Stimulated activated CD4-positive, alpha-beta T cell treated with anti-CD3 and anti-CD28 coated beads, Interleukin-15, amount 100 ng/mL, for 1 hour (primary cell): ENCODE data around the gene SLC17A4.

ENCODE experiments used
- DNase-seq, 2 donors: peaks; one replicate each; pipeline ENCODE4 v3.0.0-alpha.2; 2020; ENCODE audit warnings: low read depth in 1 of 2, low spot score in 1 of 2

SLC17A4 gene

DNA sequence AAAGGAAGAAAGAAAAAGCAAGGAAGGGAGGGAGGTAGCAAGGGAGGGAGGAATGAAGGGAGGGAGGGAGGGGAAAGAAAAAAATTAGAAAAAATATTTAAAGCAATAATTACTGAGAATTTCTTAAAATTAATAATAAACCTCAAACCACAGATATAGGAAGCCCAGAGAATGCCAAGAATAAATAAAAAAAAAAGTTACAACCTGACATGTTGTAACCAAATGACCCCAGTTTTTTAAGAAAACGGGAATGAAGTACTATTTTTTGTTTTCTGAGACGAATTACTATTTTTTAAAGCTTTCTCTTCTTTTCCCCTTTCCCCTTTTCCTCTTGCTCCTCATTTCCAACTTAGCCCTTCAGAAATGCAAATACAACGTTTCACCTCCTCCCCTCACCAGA is 60.7 kb downstream of the SLC17A4 start:
- no peak for DNase-seq

DNA sequence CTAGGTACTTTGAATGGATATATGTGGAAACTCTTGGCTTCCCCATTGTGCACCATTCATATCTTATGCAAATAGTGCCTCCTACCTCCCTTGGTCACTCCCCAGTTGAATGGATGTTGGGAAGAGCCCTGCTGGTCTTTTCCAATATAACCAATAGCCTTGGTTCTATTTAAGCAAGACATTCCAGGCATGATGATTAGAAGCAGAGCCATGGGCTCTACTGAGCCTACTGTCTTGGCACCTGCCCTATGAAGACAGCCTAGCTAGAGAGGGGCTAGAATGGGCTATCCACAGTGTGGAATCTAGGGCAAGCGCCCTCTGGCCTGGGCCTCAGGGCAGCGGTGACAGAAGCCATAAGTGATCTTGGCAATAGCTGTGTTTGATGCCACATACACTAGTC is 61.7 kb downstream of the SLC17A4 start:
- no peak for DNase-seq

DNA sequence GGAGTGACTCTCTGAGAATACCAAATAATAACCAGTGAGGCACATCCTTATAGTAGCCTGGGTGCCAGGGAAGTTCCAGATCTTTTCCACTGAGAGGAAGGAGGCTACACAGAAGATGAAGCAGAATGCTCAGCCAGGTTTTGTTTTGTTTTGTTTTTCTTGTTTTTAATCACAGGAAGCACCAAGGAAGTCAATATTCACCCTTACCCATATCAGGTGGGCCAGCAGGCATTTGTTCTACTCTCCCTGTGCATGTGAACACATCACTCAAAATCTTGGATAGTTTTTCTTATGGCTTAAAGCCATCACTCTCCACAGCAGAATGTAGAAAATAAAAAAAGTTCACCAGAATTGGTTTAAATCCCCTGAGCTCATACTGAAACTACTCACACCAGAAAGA is 66.8 kb downstream of the SLC17A4 start:
- no peak for DNase-seq

DNA sequence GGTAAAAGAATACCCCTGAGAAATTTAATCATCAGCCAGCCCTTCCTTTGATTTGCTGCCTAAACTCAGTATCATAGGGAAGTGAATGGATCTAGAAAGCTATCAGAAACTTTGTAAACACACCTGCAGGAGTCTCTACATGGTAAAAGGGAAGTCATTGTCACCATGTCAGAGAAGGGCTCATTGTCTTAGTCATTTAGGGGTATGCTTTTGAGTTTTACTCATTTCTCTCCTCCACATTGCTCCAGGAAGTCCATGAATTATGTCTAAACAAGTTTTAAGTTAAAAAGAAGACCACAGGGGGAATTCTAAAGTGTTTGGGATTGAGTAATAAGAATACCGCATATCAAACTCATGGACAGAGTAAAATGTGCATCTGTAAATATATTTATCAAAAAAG is 74.8 kb downstream of the SLC17A4 start:
- DNase-seq: no peak

DNA sequence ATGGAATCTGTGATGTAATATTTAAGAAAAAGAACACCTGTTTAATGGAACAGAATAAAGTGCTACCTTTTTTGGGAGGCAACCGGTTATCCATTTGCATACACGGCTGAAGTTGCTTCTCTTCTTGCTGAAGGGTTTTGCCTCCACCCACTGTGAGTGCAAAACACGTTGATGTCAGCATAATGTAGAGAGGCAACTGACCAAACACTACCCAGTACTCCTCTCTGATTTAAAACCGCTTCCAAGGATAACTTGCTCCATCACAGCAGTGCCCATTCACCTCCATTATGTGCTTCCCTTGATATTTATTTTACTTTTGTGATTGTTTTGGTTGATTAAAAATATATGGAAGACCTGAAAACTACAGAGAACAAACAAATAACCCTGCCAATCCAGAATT is 75.9 kb downstream of the SLC17A4 start:
- no peak for DNase-seq
